ENCODE measurements around the gene SEC61A2. TPM values are rescaled to one million over a fixed set of nuclear protein-coding genes. Genes with fewer than 3 reads are reported as not detected.

Gene SEC61A2
- total and polyA plus RNA-seq, 10 of the 15 experiments (the other 5 are each of a cell fraction or from before 2014, with no cell fraction given): 3.0 to 36.2 (median 8.6) TPM

- peaks cover 6% of the 10 kb centered on the region; the same call in 1 of the 2 replicates for H3K4me1 ChIP-seq (ENCODE audit: control insufficient read depth, insufficient read depth, low read length)
- RAD21 ChIA-PET (ENCODE audit: unreplicated experiment): interaction anchor here (0.6 kb wide), 1 partner anchor 249 kb away, joined by 3 read pairs; no protein-coding TSS in a partner anchor
- H3K27me3 ChIP-seq (replicated peaks in 1 of 2; ENCODE audit: control insufficient read depth in 2 of 2, insufficient read depth in 2 of 2, low read length in 1 of 2): no peaks in the 10 kb centered on the region
- TF ChIP-seq MYC (IDR thresholded peaks at IDR 0.05; ENCODE audit: insufficient read depth, insufficient read length, insufficient replicate concordance, low read length, severe bottlenecking) (no peak), MAX (IDR thresholded peaks at IDR 0.05; ENCODE audit: low read depth, low read length) (no peak), NBN (IDR thresholded peaks at IDR 0.05) (no peak), IRF4 (IDR thresholded peaks at IDR 0.05; ENCODE audit: low read depth, low read length) (no peak), NFYA (IDR thresholded peaks at IDR 0.05; ENCODE audit: borderline replicate concordance, low read depth, low read length) (no peak), NFXL1 (IDR thresholded peaks at IDR 0.05; ENCODE audit: borderline replicate concordance) (no peak)
- no peaks in the 10 kb centered on the region for H4K20me1 ChIP-seq (ENCODE audit: control insufficient read depth, insufficient read depth)
- SMC1A ChIA-PET (ENCODE audit: uncharacterized antibody, unreplicated experiment): interaction anchor here (0.9 kb wide), 1 partner anchor 12 kb away, joined by 3 read pairs; no protein-coding TSS in a partner anchor
- no peak overlapping the region for H3K9ac ChIP-seq (ENCODE audit: control insufficient read depth, insufficient read depth, low read length)
- CTCF ChIA-PET: no interaction called here
- H3K27ac ChIP-seq (ENCODE audit: control insufficient read depth, insufficient read depth): no peak overlapping the region
- intact Hi-C loops (cut with micrococcal nuclease; ENCODE audit: unreplicated experiment): no loop called here
- H2AFZ ChIP-seq (ENCODE audit: control insufficient read depth, low read depth, low read length): no peak overlapping the region
- in situ Hi-C loops (cut with MboI): no loop called here
- no peak for FAIRE-seq
- no peak overlapping the region for H3K4me3 ChIP-seq
- H3K9me3 ChIP-seq (replicated peaks; ENCODE audit: control insufficient read depth, insufficient read depth, low read length): no peaks in the 10 kb centered on the region; the same call in 2 of the 3 replicates
- 94% methylated on average over 14 of the region's 14 CpGs for WGBS (ENCODE audit: insufficient coverage, insufficient replicate concordance, low lambda C conversion rate, missing lambda C conversion rate)
- no peak overlapping the region for H3K4me2 ChIP-seq (ENCODE audit: control insufficient read depth, insufficient read depth)
- no peak for DNase-seq (ENCODE audit: low read depth, low spot score)
- no peaks in the 10 kb centered on the region for H3K79me2 ChIP-seq (ENCODE audit: control insufficient read depth, insufficient read depth, low read length)
- no peak for ATAC-seq
- BruUV-seq (replicated peaks): no TSS peak
- peaks cover 8 to 21% of the 10 kb centered on the region in 2 experiments; a peak in 3 of 4 replicates for H3K36me3 ChIP-seq (ENCODE audit: control insufficient read depth in 2 of 2, insufficient read depth in 2 of 2, low read length in 1 of 2)
- POLR2A ChIA-PET: no interaction called here
Observed at GRCh38 chr10:12107781-12108180, 21.7 kb upstream of the SEC61A2 start.

- Histone ChIP-seq H3K4me3 (no peak overlapping the region), H3K9ac (ENCODE audit: control insufficient read depth, insufficient read depth, low read length) (no peak overlapping the region), H3K79me2 (ENCODE audit: control insufficient read depth, insufficient read depth, low read length) (no peaks in the 10 kb centered on the region), H3K36me3 (ENCODE audit: control insufficient read depth in 2 of 2, insufficient read depth in 2 of 2, low read length in 1 of 2) (peaks cover 8 to 22% of the 10 kb centered on the region in 2 experiments; a peak in 3 of 4 replicates), H3K4me2 (ENCODE audit: control insufficient read depth, insufficient read depth) (no peak overlapping the region), H3K27ac (ENCODE audit: control insufficient read depth, insufficient read depth) (no peak overlapping the region), H3K4me1 (ENCODE audit: control insufficient read depth, insufficient read depth, low read length) (peaks cover 14% of the 10 kb centered on the region), H2AFZ (ENCODE audit: control insufficient read depth, low read depth, low read length) (no peak overlapping the region), H3K27me3 (replicated peaks in 1 of 2; ENCODE audit: control insufficient read depth in 2 of 2, insufficient read depth in 2 of 2, low read length in 1 of 2) (no peaks in the 10 kb centered on the region), H4K20me1 (ENCODE audit: control insufficient read depth, insufficient read depth) (no peaks in the 10 kb centered on the region), H3K9me3 (replicated peaks; ENCODE audit: control insufficient read depth, insufficient read depth, low read length) (no peaks in the 10 kb centered on the region; the same call in 2 of the 3 replicates)
- no peak for ATAC-seq
- BruUV-seq (replicated peaks): no TSS peak
- FAIRE-seq: no peak
- POLR2A ChIA-PET: interaction anchor here (0.6 kb wide), 1 partner anchor 15 kb away, joined by 3 read pairs; no protein-coding TSS in a partner anchor
- SMC1A ChIA-PET (ENCODE audit: uncharacterized antibody, unreplicated experiment): no interaction called here
- no peak for DNase-seq (ENCODE audit: low read depth, low spot score)
- CTCF ChIA-PET: no interaction called here
- 96% methylated on average over 5 of the region's 5 CpGs for WGBS (ENCODE audit: insufficient coverage, insufficient replicate concordance, low lambda C conversion rate, missing lambda C conversion rate)
- intact Hi-C loops (cut with micrococcal nuclease; ENCODE audit: unreplicated experiment) (no loop called here), in situ Hi-C loops (cut with MboI) (no loop called here)
- RAD21 ChIA-PET (ENCODE audit: unreplicated experiment): no interaction called here
- no peak for TF ChIP-seq RAD51 (IDR thresholded peaks at IDR 0.05)
- TF ChIP-seq E4F1 (IDR thresholded peaks at IDR 0.05; ENCODE audit: borderline replicate concordance, partially characterized antibody): no peak
- TF ChIP-seq NR2F1 (conservative IDR thresholded peaks at IDR 0.05): no peak
- TF ChIP-seq SREBF2 (IDR thresholded peaks at IDR 0.05; ENCODE audit: low read length): no peak
- no peak for TF ChIP-seq NFXL1 (IDR thresholded peaks at IDR 0.05; ENCODE audit: borderline replicate concordance)
- TF ChIP-seq YBX1 (IDR thresholded peaks at IDR 0.05): no peak
- TF ChIP-seq BMI1 (IDR thresholded peaks at IDR 0.05; ENCODE audit: borderline replicate concordance): no peak
- no peak for TF ChIP-seq MAX (IDR thresholded peaks at IDR 0.05; ENCODE audit: low read depth, low read length)
- no peak for TF ChIP-seq ZNF384 (IDR thresholded peaks at IDR 0.05; ENCODE audit: borderline replicate concordance, low read depth, low read length)
- TF ChIP-seq TCF12 (IDR thresholded peaks at IDR 0.05; ENCODE audit: low read depth, low read length): no peak
- TF ChIP-seq KDM1A (IDR thresholded peaks at IDR 0.05; ENCODE audit: borderline replicate concordance): no peak
- no peak for TF ChIP-seq FOXK2 (IDR thresholded peaks at IDR 0.05)
- no peak for TF ChIP-seq CREM (IDR thresholded peaks at IDR 0.05; ENCODE audit: low read depth)
Observed at GRCh38 chr10:12109286-12109685, 20.2 kb upstream of the SEC61A2 start.
